Measurements from ENCODE around the gene UNC93B1.
A peak's percentile ranks its signal among the peaks of the same experiment; 100 is the strongest.
"Not testable (repeated sequence)": the region's sequence is repeated elsewhere in the genome, so short reads cannot be mapped to it uniquely, and the experiment has no call there.

UNC93B1 gene

DNA sequence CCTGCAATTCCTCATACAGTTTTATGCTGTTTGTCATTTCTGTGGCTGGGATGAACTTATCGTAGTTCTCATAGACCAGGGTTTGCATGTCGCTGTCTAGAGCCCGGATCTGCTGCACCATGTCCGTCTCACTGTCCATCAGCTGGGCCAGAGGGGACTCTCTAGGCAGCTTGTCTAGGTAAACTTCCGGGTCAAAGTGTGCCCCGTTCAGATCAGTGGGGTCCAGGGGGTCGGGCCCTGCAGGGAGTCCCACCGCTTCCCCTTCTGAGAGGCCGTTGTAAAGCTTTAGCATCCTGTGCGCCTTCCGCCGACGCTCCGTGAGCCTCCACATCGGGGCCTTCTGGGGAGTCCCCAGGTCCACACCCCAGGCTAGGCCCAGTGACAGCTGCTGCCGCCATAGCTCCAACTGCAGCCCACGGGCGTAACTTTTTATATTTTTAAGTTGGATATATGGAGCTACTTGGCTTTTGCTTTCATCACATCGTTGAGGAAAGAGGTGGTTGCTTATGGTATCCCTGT is 38.0 kb downstream of the UNC93B1 start:
- WGBS, 2 experiments (ENCODE audit: insufficient coverage in 2 of 2) = 92 to 95% methylated on average over 8 to 16 of the region's 19 CpGs
- not testable (repeated sequence) for H3K27ac ChIP-seq (ENCODE audit: low read depth, low read length, severe bottlenecking); H3K36me3 ChIP-seq (ENCODE audit: control insufficient read depth, insufficient read depth, low read length); H3K4me3 ChIP-seq (ENCODE audit: extremely low read depth, insufficient read depth, low read length, poor library complexity, severe bottlenecking); H3K4me1 ChIP-seq (ENCODE audit: control insufficient read depth, insufficient read depth, low read length, poor library complexity, severe bottlenecking); H3K9me3 ChIP-seq (ENCODE audit: control insufficient read depth, low read length)

DNA sequence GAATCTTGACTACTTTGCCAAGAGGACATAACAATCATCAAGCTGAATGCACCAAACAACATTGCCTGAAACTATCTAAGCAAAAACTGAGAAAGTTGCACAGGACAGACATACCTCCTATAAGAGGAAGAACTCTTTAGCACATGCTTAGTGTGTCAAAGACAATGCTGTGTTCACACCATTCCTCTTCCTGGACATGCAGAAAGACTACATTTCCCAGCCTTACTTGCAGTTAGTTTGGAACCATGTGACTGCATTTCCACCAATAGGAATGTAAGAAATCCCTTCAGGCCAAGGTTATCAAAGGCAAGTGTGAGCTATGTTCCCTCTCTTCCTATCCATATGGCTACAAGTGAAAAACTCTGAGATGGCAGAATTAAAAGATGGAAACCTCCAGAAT is 39.2 kb downstream of the UNC93B1 start:
- H3K4me3 ChIP-seq (ENCODE audit: extremely low read depth, insufficient read depth, low read length, poor library complexity, severe bottlenecking); H3K9me3 ChIP-seq (ENCODE audit: control insufficient read depth, low read length); H3K27ac ChIP-seq (ENCODE audit: low read depth, low read length, severe bottlenecking); H3K36me3 ChIP-seq (ENCODE audit: control insufficient read depth, insufficient read depth, low read length); H3K4me1 ChIP-seq (ENCODE audit: control insufficient read depth, insufficient read depth, low read length, poor library complexity, severe bottlenecking): not testable (repeated sequence)

DNA sequence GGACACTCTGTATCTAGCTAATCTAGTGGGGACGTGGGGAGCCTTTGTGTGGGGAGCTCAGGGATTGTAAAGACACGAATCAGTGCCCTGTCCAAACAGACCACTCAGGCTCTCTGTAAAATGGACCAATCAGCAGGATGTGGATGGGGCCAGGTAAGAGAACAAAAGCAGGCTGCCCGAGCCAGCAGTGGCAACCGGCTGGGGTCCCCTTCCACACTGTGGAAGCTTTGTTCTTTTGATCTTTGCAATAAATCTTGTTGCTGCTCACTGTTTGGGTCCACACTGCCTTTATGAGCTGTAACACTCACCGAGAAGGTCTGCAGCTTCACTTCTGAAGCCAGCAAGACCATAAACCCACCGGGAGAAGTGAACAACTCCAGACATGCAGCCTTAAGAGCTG is 40.0 kb downstream of the UNC93B1 start:
- 74 to 100% methylated on average over 1 to 3 of the region's 6 CpGs for WGBS, 2 experiments (ENCODE audit: insufficient coverage in 2 of 2)
- H3K36me3 ChIP-seq (ENCODE audit: control insufficient read depth, insufficient read depth, low read length); H3K4me1 ChIP-seq (ENCODE audit: control insufficient read depth, insufficient read depth, low read length, poor library complexity, severe bottlenecking); H3K4me3 ChIP-seq (ENCODE audit: extremely low read depth, insufficient read depth, low read length, poor library complexity, severe bottlenecking); H3K27ac ChIP-seq (ENCODE audit: low read depth, low read length, severe bottlenecking); H3K9me3 ChIP-seq (ENCODE audit: control insufficient read depth, low read length): not testable (repeated sequence)

DNA sequence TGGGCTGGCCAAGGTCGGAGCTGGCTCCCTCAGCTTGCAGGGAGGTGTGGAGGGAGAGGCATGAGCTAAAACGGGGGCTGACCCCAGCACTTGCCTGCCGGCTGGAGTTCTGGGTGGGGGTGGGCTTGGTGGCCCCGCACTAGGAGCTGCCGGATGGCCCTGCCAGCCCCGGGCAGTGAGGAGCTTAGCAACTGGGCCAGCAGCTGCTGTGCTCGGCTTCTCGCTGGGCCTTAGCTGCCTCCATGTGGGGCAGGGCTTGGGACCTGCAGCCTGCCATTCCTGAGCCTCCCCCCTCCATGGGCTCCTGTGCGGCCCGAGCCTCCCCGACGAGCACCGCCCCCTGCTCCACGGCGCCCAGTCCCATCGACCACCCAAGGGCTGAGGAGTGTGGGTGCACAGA is 40.7 kb downstream of the UNC93B1 start:
- not testable (repeated sequence) for H3K27ac ChIP-seq (ENCODE audit: low read depth, low read length, severe bottlenecking)
- 89 to 92% methylated on average over 4 to 7 of the region's 16 CpGs for WGBS, 2 experiments (ENCODE audit: insufficient coverage in 2 of 2)

DNA sequence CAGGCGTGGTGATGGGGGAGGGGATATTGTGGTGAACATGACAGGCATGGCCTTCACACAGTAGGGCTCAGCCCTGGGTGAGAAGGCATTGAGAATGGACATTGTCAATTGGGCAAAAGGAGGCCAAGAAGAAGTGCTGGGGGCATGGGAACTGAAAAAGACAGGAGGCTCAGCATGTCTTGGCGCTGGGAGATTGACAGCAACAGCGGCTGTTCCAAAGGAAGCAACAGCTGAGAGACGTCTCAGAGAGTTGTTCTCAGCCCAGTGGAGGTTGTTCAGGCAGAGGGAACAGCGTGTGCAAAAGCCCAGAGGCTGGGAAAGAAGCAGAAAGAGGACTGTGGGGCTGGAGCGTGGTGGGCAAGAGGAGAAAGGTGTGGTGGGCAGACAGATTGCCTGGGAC is 47.7 kb downstream of the UNC93B1 start:
- not testable (repeated sequence) for H3K4me3 ChIP-seq (ENCODE audit: extremely low read depth, insufficient read depth, low read length, poor library complexity, severe bottlenecking); H3K27ac ChIP-seq (ENCODE audit: low read depth, low read length, severe bottlenecking); H3K4me1 ChIP-seq (ENCODE audit: control insufficient read depth, insufficient read depth, low read length, poor library complexity, severe bottlenecking); H3K9me3 ChIP-seq (ENCODE audit: control insufficient read depth, low read length); H3K36me3 ChIP-seq (ENCODE audit: control insufficient read depth, insufficient read depth, low read length)
- 80 to 89% methylated on average over 5 to 6 of the region's 6 CpGs for WGBS, 2 experiments (ENCODE audit: insufficient coverage in 2 of 2)

More for the DNA sequence above, 40.7 kb downstream of the UNC93B1 start:
- not testable (repeated sequence) for H3K4me3 ChIP-seq (ENCODE audit: extremely low read depth, insufficient read depth, low read length, poor library complexity, severe bottlenecking); H3K36me3 ChIP-seq (ENCODE audit: control insufficient read depth, insufficient read depth, low read length); H3K9me3 ChIP-seq (ENCODE audit: control insufficient read depth, low read length); H3K4me1 ChIP-seq (ENCODE audit: control insufficient read depth, insufficient read depth, low read length, poor library complexity, severe bottlenecking)

DNA sequence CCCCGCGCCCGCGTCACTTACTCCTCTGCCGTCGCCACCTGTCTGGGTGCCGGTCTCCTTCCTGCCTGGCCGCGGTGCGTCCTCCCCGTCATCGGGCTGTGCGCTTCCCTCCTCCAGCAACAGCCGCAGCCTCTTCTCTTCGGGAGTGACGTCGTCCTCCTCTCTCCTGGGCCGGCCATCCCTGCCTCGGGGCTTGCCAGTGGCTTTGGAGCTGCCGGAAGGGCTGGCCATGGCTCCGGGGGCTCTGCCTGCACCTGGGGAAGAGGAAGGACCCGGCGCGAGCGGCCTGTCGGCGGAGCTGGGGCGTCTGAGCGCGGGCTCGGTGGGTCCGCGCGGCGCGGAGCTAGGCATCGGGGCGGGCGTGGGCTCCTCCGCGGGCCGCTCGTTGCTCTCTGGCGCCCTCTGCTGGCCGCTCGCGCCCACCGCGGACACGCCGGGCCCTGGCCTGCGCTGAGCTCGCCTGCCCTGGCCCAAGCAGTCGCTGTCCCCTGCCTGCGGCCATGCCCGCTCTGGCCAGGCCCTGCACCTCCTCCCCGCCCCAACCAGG is 48.4 kb downstream of the UNC93B1 start:
- peak overlapping the region; percentile 28 for H3K4me3 ChIP-seq (ENCODE audit: extremely low read depth, insufficient read depth, low read length, poor library complexity, severe bottlenecking)
- 0 to 1% methylated on average over 39 to 44 of the region's 57 CpGs for WGBS, 2 experiments (ENCODE audit: insufficient coverage in 2 of 2)
- H3K4me1 ChIP-seq (ENCODE audit: control insufficient read depth, insufficient read depth, low read length, poor library complexity, severe bottlenecking); H3K27ac ChIP-seq (ENCODE audit: low read depth, low read length, severe bottlenecking); H3K9me3 ChIP-seq (ENCODE audit: control insufficient read depth, low read length); H3K36me3 ChIP-seq (ENCODE audit: control insufficient read depth, insufficient read depth, low read length): not testable (repeated sequence)

DNA sequence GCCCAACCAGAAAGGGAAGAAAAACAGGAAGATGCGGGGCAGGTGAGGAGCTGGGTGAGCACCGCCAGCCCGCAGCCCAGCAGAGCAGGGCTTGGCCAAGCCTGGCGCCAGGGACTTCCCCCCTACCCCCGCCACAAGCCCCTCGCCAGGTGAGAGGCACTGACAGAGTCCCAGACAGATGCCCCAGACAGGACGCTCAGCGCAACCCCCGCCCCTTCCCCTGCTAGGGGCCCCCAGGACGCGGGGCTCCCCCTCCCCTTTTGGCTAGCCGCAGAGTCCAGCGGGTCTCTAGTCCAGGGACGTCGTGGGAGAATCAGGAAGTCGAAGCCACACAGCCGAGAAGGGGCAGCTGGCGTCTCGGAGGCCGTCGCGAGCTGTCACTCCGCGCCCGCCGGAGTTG is 48.9 kb downstream of the UNC93B1 start:
- not testable (repeated sequence) for H3K4me1 ChIP-seq (ENCODE audit: control insufficient read depth, insufficient read depth, low read length, poor library complexity, severe bottlenecking); H3K27ac ChIP-seq (ENCODE audit: low read depth, low read length, severe bottlenecking); H3K9me3 ChIP-seq (ENCODE audit: control insufficient read depth, low read length); H3K36me3 ChIP-seq (ENCODE audit: control insufficient read depth, insufficient read depth, low read length)
- WGBS, 2 experiments (ENCODE audit: insufficient coverage in 2 of 2) = 2% methylated on average over 9 of the region's 26 CpGs; no CpG with 5 or more reads in 1 of the 2 experiments
- H3K4me3 ChIP-seq (ENCODE audit: extremely low read depth, insufficient read depth, low read length, poor library complexity, severe bottlenecking) = peak overlapping the region; percentile 28

DNA sequence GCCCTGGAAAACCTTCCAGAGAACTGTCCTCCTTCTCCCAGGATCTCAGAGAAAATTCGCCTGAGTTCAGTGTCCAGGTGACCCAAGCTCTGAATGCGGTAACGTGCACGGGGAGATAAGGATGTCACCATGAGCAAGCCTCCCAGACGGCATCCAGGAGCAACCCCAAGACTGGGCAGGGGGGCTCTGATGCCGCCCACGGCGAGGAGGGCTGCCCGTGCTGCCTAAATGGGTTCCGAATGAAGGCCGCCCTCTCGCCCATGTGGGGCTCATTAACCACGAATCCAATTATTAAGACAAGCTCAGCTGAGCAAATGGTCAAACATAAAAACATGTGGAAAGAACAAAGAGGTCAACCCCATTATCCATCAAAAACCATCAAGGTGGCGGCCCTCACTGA is 49.6 kb downstream of the UNC93B1 start:
- WGBS, 2 experiments (ENCODE audit: insufficient coverage in 2 of 2) = 88 to 95% methylated on average over 3 to 10 of the region's 14 CpGs
- H3K27ac ChIP-seq (ENCODE audit: low read depth, low read length, severe bottlenecking); H3K4me1 ChIP-seq (ENCODE audit: control insufficient read depth, insufficient read depth, low read length, poor library complexity, severe bottlenecking); H3K36me3 ChIP-seq (ENCODE audit: control insufficient read depth, insufficient read depth, low read length); H3K4me3 ChIP-seq (ENCODE audit: extremely low read depth, insufficient read depth, low read length, poor library complexity, severe bottlenecking); H3K9me3 ChIP-seq (ENCODE audit: control insufficient read depth, low read length): not testable (repeated sequence)

DNA sequence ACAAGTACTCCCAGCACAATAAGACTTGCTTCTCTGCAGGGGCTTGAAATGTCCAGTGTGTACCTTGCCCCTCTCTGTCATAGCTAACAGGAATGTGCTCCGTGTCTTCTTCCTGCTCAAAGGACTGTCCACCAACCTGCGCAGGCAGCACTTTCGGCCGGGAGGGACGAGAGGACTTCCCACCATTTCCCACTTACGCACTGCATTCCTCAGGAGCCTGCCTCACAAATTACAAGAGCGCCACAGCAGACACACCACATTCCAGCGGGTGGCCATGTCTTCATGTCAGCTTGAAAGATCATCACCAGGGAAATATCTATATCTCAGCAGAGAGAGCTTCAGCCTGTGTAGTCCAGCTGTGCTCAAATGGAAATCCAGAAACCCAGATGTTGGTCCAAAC is 53.2 kb downstream of the UNC93B1 start:
- H3K9me3 ChIP-seq (ENCODE audit: control insufficient read depth, low read length); H3K4me3 ChIP-seq (ENCODE audit: extremely low read depth, insufficient read depth, low read length, poor library complexity, severe bottlenecking); H3K27ac ChIP-seq (ENCODE audit: low read depth, low read length, severe bottlenecking); H3K36me3 ChIP-seq (ENCODE audit: control insufficient read depth, insufficient read depth, low read length); H3K4me1 ChIP-seq (ENCODE audit: control insufficient read depth, insufficient read depth, low read length, poor library complexity, severe bottlenecking): not testable (repeated sequence)
- 90 to 94% methylated on average over 1 to 2 of the region's 8 CpGs for WGBS, 2 experiments (ENCODE audit: insufficient coverage in 2 of 2)

DNA sequence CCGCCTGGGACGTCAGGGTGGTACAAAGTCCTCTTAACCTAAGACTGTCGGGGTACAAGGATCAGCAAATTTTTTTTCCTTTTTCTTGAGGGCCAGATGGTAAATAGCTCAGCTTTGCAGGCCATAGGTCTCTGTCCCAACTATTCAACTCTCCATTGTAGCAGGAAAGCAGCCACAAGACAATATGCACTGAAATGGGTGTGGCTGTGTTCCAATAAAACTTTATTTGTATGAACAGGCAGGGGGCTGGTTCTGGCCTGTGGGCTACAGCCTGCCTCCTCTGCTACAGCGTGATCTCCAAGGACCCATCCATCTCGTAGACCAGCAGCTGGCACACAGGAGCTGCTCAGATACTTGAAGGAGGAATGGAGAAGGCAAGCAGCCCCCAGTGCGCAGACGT is 56.1 kb downstream of the UNC93B1 start:
- not testable (repeated sequence) for H3K36me3 ChIP-seq (ENCODE audit: control insufficient read depth, insufficient read depth, low read length); H3K27ac ChIP-seq (ENCODE audit: low read depth, low read length, severe bottlenecking); H3K9me3 ChIP-seq (ENCODE audit: control insufficient read depth, low read length); H3K4me3 ChIP-seq (ENCODE audit: extremely low read depth, insufficient read depth, low read length, poor library complexity, severe bottlenecking); H3K4me1 ChIP-seq (ENCODE audit: control insufficient read depth, insufficient read depth, low read length, poor library complexity, severe bottlenecking)
- WGBS, 2 experiments (ENCODE audit: insufficient coverage in 2 of 2) = no CpG with 5 or more reads among the region's 7 CpGs

DNA sequence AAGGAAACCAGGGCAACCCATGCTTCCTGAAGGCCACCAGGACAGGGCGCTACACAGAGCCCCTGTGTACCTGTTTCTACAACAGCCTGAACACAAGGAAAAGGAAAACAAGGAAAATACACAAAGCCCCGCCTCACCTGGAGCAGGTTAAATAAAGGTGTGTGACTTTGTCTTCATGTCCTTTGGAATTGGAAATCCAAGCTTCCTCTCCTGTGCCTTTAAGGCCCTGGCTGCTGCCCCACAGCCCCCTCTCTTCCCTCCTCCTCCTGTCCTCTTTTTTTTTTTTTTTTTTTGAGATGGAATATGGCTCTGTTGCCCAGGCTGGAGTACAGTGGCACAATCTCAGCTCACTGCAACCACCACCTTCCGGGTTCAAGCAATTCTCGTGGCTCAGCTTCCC is 57.5 kb downstream of the UNC93B1 start:
- not testable (repeated sequence) for H3K36me3 ChIP-seq (ENCODE audit: control insufficient read depth, insufficient read depth, low read length); H3K4me3 ChIP-seq (ENCODE audit: extremely low read depth, insufficient read depth, low read length, poor library complexity, severe bottlenecking); H3K4me1 ChIP-seq (ENCODE audit: control insufficient read depth, insufficient read depth, low read length, poor library complexity, severe bottlenecking); H3K9me3 ChIP-seq (ENCODE audit: control insufficient read depth, low read length); H3K27ac ChIP-seq (ENCODE audit: low read depth, low read length, severe bottlenecking)
- WGBS, 2 experiments (ENCODE audit: insufficient coverage in 2 of 2) = 77 to 93% methylated on average over 2 to 3 of the region's 4 CpGs
